SH-SY5Y (cell line): ENCODE results near the gene EPAS1.

Experiments used
- GATA2 ChIP-seq: IDR thresholded peaks from 2 replicates; pipeline ENCODE4 v1.6.1; 2011; ENCODE audit warnings: mild to moderate bottlenecking, low read depth, low read length
- GATA3 ChIP-seq: IDR thresholded peaks from 2 replicates; pipeline ENCODE4 v1.6.1; 2011; ENCODE audit warnings: low read depth, mild to moderate bottlenecking, low read length, moderate library complexity

DNA sequence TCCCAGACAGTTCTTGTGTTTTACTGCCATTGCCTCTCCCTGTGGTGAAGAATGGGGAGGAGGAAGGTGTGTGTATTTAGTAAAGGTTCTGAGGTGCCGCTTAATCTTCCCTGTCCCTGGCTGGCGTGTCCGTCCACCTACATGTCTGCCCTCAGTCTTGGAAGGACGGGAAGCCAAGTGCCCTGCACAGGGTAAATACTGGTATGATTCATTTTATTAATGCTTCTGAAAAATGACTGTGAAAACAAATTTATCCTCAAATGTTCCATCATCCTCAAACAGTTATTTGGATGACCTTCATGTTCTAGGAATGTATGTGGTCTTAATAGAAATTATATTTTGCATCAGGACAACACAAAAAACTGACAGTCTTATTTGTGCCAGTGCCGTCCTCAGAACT is 6.6 kb downstream of the EPAS1 start:
- TF ChIP-seq GATA2: no peak
- no peak for TF ChIP-seq GATA3
